ENCODE measurements around the gene PRR30. TPM values are rescaled to one million over a fixed set of nuclear protein-coding genes. Genes with fewer than 3 reads are reported as not detected.
"Not testable (repeated sequence)": the region's sequence is repeated elsewhere in the genome, so short reads cannot be mapped to it uniquely, and the experiment has no call there.

The PRR30 gene
- total RNA-seq, 1 donor from 2014 or later: not detected

DNA sequence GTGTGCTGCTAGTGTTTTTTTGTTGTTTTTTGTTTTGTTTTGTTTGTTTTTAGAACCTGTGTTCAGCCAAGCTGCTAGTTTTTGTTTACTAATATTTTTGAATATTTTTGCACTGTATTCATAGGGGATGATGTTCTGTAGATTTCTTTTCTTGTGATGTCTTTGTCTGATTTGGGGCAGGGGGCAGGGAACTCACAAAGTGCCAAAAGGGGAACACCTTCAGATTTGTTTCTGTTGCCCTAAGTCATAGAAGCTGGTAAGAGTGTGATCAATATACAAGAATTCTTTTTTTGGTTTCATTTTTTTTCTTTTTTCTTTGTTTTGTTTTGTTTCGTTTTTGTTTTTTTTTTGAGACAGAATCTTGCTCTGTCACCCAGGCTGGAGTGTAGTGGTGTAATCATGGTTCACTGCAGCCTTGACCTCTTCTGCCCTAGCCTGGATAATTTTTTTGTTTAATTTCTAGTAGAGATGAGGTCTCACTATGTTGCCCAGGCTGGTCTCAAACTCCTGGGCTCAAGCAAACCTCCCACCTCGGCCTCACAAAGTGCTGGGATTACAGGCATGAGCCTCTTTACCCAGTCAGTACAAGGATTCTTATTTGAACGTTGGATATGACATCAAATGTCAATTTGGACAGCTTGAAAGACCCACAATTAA, 40.3 kb upstream of the PRR30 start:
- H3K4me3 Mint-ChIP-seq: no peak overlapping the region
- peaks cover 25% of the 10 kb centered on the region for H3K27me3 Mint-ChIP-seq (ENCODE audit: low read depth)
- H3K27ac Mint-ChIP-seq (ENCODE audit: unreplicated experiment): no peak overlapping the region
- no peaks in the 10 kb centered on the region for H3K36me3 Mint-ChIP-seq (ENCODE audit: low read depth)
- no peaks in the 10 kb centered on the region for H3K4me1 Mint-ChIP-seq
- H3K9me3 Mint-ChIP-seq: no peaks in the 10 kb centered on the region
- no peak for DNase-seq (ENCODE audit: low read depth, low spot score)
- TF ChIP-seq, protein P1, sequence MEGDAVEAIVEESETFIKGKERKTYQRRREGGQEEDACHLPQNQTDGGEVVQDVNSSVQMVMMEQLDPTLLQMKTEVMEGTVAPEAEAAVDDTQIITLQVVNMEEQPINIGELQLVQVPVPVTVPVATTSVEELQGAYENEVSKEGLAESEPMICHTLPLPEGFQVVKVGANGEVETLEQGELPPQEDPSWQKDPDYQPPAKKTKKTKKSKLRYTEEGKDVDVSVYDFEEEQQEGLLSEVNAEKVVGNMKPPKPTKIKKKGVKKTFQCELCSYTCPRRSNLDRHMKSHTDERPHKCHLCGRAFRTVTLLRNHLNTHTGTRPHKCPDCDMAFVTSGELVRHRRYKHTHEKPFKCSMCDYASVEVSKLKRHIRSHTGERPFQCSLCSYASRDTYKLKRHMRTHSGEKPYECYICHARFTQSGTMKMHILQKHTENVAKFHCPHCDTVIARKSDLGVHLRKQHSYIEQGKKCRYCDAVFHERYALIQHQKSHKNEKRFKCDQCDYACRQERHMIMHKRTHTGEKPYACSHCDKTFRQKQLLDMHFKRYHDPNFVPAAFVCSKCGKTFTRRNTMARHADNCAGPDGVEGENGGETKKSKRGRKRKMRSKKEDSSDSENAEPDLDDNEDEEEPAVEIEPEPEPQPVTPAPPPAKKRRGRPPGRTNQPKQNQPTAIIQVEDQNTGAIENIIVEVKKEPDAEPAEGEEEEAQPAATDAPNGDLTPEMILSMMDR (conservative IDR thresholded peaks at IDR 0.05): no peak

DNA sequence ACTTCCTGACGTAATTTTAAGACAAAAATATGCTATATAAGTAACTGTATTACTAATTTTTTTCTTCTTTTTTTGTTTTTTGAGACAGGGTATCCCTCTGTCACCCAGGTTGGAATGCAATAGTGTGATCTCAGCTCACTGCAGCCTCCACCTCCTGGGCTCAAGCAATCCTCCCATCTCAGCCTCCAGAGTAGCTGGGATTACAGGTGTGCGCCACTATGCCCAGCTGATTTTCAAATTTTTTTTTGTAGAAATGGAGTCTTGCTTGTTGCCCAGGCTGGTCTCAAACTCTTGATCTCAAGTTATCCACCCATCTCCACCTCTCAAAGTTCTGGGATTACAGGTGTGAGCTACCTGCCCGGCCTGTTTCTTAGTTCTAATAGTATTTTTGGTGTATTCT, 39.3 kb upstream of the PRR30 start:
- Mint-ChIP-seq H3K4me3 (no peak overlapping the region), H3K36me3 (ENCODE audit: low read depth) (no peaks in the 10 kb centered on the region), H3K27me3 (ENCODE audit: low read depth) (peaks cover 22% of the 10 kb centered on the region), H3K4me1 (no peaks in the 10 kb centered on the region), H3K9me3 (no peaks in the 10 kb centered on the region), H3K27ac (ENCODE audit: unreplicated experiment) (no peak overlapping the region)
- DNase-seq (ENCODE audit: low read depth, low spot score): no peak
- TF ChIP-seq, protein P1 (conservative IDR thresholded peaks at IDR 0.05): no peak

DNA sequence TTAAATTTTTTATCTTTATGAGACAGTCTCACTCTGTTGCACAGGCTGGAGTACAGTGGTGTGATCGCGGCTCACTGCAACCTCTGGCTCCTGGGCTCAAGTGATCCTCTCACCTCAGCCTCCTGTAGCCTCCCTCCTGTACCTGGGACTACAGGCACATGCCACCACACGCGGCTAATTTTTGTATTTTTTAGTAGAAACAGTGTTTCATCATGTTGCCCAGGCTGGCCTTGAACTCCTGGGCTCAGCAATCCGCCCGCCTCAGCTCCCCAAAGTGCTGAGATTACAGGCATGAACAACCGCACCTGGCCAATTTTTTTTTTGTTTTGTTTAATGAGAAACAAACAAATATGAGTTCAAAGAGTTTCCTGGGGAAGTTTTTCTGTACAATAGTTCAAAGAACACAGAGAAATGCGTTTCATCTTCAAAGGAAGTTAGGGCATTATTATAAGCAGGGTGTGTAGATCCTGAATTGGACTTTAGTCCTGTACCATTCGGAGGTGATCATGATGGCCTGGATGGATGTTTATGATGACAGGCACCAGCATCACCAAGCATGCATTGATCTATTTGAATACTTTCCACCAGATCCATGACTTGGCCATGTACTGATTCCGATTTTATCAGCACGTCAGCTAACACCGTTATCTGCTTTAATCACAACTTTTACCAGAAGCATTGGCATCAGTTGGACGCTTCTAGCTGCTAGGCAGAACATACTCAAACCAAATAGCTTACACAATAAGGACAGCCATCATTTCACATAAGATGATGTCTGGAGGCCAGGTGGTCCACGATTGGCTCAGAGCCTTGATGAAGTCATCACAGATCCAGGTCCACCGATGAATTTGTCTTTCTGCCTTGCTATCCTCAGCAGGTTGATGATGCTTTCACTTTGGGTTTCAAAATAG, 38.5 kb upstream of the PRR30 start:
- Mint-ChIP-seq H3K27me3 (ENCODE audit: low read depth) (peaks cover 22% of the 10 kb centered on the region), H3K9me3 (no peaks in the 10 kb centered on the region), H3K27ac (ENCODE audit: unreplicated experiment) (no peak overlapping the region), H3K4me1 (no peaks in the 10 kb centered on the region), H3K4me3 (no peak overlapping the region), H3K36me3 (ENCODE audit: low read depth) (no peaks in the 10 kb centered on the region)
- TF ChIP-seq, protein P1 (conservative IDR thresholded peaks at IDR 0.05): no peak
- DNase-seq (ENCODE audit: low read depth, low spot score): no peak

DNA sequence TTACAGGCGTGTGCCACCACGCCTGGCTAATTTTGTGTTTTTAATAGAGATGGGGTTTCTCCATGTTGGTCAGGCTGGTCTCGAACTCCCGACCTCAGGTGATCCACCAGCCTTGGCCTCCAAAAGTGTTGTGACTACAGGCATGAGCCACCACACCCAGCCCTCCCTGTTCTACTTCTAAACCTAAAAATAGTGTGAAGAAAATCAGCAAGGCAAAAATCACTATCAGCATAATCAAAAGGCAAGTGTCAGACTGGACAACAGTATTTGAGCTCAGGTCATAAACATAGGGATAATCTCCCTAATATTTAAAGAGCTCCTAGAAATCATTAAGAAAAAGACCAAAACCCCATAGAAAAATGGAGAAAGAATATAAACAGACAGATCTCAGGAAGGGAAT, 36.6 kb upstream of the PRR30 start:
- peaks cover 20% of the 10 kb centered on the region for H3K27me3 Mint-ChIP-seq (ENCODE audit: low read depth)
- not testable (repeated sequence) for H3K9me3 Mint-ChIP-seq; H3K4me1 Mint-ChIP-seq; DNase-seq (ENCODE audit: low read depth, low spot score); H3K36me3 Mint-ChIP-seq (ENCODE audit: low read depth); H3K27ac Mint-ChIP-seq (ENCODE audit: unreplicated experiment); H3K4me3 Mint-ChIP-seq

DNA sequence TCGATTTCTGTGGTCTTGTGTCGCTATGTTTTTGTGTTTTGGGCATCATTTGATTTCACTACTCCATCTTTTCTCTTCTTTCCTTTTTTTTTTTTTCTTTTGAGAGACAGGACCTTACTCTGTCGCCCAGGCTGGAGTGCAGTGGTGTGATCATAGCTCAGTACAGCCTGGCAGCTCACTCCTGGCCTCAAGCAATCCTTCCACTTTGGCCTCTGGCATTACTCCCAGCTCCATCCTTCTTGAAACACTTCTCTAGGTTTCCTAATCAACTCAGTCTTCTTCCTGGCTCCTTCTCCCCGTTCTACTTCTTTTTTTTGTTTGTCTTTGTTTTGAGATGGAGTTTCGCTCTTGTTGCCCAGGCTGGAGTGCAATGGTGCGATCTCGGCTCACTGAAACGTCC, 36.1 kb upstream of the PRR30 start:
- no peaks in the 10 kb centered on the region for H3K4me1 Mint-ChIP-seq
- H3K27me3 Mint-ChIP-seq (ENCODE audit: low read depth): peaks cover 25% of the 10 kb centered on the region
- no peak overlapping the region for H3K27ac Mint-ChIP-seq (ENCODE audit: unreplicated experiment)

More for the DNA sequence above, 36.1 kb upstream of the PRR30 start:
- DNase-seq (ENCODE audit: low read depth, low spot score): no peak
- Mint-ChIP-seq H3K36me3 (ENCODE audit: low read depth) (no peaks in the 10 kb centered on the region), H3K9me3 (no peaks in the 10 kb centered on the region), H3K4me3 (no peak overlapping the region)
- TF ChIP-seq, protein P1 (conservative IDR thresholded peaks at IDR 0.05): no peak
